GM12801 (cell line): Measurements from ENCODE around the gene CFAP97D2.

ENCODE experiments used
- CTCF ChIP-seq: IDR thresholded peaks from one replicate; pipeline ENCODE4 v1.5.1; 2011; ENCODE audit warnings: control low read depth; ENCODE audit not compliant: insufficient read length; ENCODE audit errors: extremely low read depth

The CFAP97D2 gene

GRCh38 chr13:114166381-114167131 is 12.5 kb upstream of the CFAP97D2 start:
- TF ChIP-seq CTCF, result no peak

GRCh38 chr13:114167426-114167825 is 11.6 kb upstream of the CFAP97D2 start:
- no peak for TF ChIP-seq CTCF

- no peak for TF ChIP-seq CTCF
Observed at GRCh38 chr13:114167885-114168284, 11.2 kb upstream of the CFAP97D2 start.

GRCh38 chr13:114173272-114173671 is 5.8 kb upstream of the CFAP97D2 start:
- no peak for TF ChIP-seq CTCF

- TF ChIP-seq CTCF, result no peak
Observed at GRCh38 chr13:114173745-114174144, 5.3 kb upstream of the CFAP97D2 start.

DNA sequence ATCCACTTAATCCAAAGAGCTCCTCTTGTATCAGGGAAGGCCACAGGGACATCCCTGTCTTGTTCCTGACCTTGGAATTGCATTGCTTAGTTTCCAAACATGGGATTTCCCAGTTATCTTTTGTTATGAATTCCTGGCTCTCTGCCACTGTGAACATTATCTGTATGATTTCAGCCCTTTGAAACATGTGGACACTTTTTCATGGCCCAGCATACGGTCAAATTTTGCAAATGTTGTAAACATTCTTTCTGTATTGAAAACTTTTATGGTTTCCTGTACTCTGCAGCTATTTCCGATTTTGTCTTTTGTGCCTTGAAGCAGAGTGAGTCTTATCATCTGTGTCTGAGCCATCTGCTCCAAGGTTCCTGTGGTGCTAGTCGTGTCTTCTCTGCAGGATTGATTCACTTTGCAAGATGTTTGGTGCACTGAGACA is 4.5 kb upstream of the CFAP97D2 start:
- TF ChIP-seq CTCF, result no peak

DNA sequence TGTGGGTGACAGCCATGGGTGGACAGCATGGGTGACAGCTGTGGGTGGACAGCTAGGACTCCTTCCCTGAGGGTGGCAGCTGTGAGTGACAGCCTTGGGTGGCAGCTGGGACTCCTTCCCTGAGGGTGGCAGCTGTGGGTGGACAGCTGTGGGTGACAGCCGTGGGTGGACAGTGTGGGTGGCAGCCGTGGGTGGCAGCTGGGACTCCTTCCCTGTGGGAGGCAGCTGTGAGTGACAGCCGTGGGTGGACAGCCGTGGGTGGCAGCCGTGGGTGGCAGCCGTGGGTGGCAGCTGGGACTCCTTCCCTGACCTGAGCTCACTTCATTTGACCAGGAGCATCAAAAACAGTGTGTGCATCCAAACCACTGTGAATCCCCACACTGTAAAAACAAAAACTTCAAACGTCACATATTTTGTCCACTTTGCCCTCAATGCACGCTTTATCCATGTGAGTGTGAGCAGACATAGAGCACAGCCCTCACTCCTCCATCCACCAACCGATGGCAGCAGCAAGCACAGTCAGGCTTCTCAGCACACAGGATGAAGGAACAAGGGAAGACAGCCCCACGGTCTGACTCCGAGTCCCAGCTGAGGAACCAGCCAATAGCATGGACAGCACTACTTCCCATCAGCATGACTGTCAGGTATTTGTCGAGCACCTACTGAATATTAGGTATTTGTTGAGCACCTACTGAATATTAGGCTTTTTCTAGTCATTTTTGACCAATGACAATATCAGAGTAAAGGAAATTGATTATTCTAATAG is 1.6 kb upstream of the CFAP97D2 start:
- TF ChIP-seq CTCF, result no peak
